Body of pancreas (tissue), 4 donors: Measurements from ENCODE around the gene OR13C2.

Experiments used
- POLR2A ChIP-seq, 3 donors: fragments of 450-650 bp; IDR thresholded peaks; one replicate each; pipeline ENCODE4 v1.6.1; 2016; ENCODE audit warnings: antibody characterized with exemption in 3 of 3, mild to moderate bottlenecking in 2 of 3
- TF ChIP-seq, protein P1 (sequence below), 7 experiments: fragments of 450-650 bp in 4 of 7; fragments of 200-600 bp in 3 of 7; sonication (generic) in 3 of 7; IDR thresholded peaks; one replicate each; pipeline ENCODE4 v1.5.1; 2016 to 2019; ENCODE audit warnings: antibody characterized with exemption in 7 of 7

DNA sequence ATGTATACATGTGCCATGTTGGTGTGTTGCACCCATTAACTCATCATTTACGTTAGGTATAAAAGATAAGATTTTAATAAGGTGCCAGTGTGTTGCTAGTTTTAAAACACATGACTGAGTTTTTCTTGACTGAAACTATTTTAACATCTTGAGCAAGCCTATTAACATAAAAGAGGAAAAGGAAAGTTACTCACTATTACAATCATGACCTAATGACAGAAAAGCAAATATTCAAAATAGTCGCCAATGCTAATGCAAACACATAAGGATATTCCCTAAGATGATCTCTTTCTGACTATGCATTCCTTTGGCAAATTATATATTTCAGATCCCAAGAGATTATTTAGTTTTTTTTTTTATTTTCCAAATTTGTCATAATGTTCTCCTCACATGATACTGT, 5.8 kb upstream of the OR13C2 start:
- TF ChIP-seq, protein P1, sequence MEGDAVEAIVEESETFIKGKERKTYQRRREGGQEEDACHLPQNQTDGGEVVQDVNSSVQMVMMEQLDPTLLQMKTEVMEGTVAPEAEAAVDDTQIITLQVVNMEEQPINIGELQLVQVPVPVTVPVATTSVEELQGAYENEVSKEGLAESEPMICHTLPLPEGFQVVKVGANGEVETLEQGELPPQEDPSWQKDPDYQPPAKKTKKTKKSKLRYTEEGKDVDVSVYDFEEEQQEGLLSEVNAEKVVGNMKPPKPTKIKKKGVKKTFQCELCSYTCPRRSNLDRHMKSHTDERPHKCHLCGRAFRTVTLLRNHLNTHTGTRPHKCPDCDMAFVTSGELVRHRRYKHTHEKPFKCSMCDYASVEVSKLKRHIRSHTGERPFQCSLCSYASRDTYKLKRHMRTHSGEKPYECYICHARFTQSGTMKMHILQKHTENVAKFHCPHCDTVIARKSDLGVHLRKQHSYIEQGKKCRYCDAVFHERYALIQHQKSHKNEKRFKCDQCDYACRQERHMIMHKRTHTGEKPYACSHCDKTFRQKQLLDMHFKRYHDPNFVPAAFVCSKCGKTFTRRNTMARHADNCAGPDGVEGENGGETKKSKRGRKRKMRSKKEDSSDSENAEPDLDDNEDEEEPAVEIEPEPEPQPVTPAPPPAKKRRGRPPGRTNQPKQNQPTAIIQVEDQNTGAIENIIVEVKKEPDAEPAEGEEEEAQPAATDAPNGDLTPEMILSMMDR (IDR thresholded peaks at IDR 0.05): no peak
- no peak for TF ChIP-seq POLR2A (IDR thresholded peaks at IDR 0.05)
